GM21529 (cell line): ENCODE results near the gene SCN5A.

Experiments
- ATAC-seq: cut with Tn5 transposase; IDR thresholded peaks from one replicate; pipeline ENCODE4 v1.9.1; 2021; ENCODE audit not compliant: unreplicated experiment

Gene SCN5A

GRCh38 chr3:38627956-38628355 lies 21.5 kb downstream of the SCN5A start:
- no peak for ATAC-seq

DNA sequence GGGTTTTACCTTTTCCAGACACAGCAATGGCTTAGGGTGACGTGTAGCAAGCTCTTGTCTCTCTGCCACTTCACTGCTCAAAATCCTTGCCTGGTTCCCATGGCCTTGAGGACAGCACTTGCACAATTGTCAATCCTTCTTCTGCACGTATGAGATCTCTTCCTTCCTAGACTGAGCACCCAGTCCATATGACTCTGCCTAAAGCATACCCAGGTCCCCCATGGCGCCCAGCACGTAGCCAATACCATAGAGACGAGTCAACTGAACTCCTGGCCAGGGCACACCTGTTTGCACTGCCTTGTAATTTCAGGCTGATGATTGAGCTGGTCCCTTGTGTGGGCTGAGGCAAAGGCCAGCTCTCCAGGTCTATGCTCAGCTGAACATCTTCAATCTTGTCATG lies 23.3 kb downstream of the SCN5A start:
- no peak for ATAC-seq

- no peak for ATAC-seq
Measured at GRCh38 chr3:38623539-38623938, 25.9 kb downstream of the SCN5A start.

GRCh38 chr3:38622336-38622735 lies 27.2 kb downstream of the SCN5A start:
- no peak for ATAC-seq

DNA sequence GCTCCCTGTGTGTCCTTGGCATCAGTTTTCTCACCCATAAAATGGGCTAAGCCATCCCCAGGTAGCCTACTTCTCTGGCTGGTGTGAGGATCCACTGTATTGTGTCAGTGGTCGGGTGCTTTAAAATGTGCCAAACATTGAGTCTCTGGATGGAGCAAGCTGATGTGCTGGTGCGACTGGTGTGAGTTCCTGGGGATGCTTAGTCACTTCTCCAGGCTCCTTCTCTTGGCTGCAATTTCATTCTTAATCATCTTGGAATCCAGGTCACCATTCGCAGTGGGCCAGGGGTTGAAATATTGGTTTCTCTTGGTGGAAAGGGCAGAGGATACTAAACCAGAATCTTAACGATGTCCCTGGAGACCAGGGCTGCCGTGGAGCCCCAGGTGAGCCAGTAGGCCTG lies 29.3 kb downstream of the SCN5A start:
- no peak for ATAC-seq

GRCh38 chr3:38618343-38618742 lies 31.1 kb downstream of the SCN5A start:
- no peak for ATAC-seq

DNA sequence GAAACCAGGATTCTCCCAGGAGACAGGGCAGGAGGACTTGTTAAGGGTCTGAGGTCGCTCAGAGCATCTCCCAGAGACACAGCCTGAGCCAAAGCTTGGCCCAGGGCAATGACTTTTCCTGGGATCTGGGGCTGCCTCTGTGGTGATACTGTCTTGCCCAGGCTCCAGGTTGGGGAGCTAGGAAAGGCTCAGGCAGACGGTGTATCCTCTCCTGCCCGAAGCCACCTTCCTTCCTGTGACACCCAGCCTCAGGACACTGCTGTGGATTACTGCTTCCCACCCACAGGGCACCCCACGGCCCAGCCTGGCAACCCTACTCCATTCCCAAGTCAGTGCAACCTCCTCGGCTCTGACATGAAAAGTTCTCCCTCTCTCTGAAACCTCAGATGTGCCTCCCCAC lies 31.9 kb downstream of the SCN5A start:
- ATAC-seq = no peak

DNA sequence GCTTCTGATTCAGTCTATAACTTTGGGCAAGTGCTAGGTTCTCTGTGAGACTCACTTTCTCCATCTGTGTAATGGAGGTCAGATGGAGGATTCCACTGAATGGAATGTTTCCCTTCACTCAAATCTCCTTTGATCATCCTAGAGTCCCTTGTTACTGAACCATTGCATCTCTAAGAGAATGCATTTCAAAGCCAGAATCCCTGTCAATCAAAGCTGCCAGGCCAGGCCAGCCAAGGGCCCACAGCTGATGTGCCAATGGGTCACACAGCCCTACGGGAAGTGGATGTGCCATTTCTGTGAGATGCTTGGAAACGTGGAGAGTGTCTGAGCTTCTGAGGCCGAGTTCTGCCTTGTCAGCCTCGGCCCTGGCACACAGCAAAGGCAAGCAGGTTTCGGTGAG lies 32.4 kb downstream of the SCN5A start:
- no peak for ATAC-seq

- ATAC-seq = no peak
Measured at GRCh38 chr3:38616658-38617057, 32.8 kb downstream of the SCN5A start.

DNA sequence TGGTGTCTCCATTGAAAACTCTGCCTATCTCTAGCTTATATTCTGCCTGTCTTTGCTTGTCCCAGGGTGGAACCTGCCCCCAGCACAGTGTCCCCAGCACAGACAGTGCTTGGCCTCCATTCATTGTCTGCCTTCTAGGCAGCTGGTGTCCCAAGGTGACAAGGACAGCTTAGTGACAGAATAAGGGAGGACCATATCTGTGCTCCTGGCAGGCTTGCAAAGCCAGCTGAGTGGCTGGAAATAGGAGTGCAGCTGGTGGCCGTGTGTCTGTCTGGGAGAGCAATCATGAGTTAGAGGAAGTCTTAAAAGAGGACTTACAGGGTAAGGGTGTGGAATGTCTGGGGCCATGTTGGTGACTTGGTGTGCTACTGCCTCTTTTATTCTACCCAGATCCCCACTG lies 33.4 kb downstream of the SCN5A start:
- no peak for ATAC-seq

GRCh38 chr3:38614651-38615352 lies 34.7 kb downstream of the SCN5A start:
- ATAC-seq = no peak

DNA sequence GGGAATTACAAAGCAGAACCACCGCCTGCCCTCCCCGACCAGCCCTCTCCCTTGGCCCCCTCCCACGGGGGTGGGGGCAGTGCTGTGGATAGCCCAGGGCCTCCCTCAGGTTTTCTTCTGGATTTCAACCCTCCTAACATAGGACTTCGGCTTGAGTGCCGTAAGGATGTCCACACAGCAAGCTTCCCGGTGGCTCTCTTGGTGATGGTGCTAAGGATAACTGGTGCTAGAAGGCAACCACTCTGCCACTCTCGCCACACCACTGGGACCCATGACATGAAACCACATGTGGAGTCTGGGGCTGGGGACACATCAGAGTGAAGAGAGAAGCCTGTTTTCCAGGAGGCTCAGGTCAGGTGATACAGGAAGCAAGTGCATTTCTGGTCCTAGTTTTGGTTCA lies 35.4 kb downstream of the SCN5A start:
- ATAC-seq = no peak

DNA sequence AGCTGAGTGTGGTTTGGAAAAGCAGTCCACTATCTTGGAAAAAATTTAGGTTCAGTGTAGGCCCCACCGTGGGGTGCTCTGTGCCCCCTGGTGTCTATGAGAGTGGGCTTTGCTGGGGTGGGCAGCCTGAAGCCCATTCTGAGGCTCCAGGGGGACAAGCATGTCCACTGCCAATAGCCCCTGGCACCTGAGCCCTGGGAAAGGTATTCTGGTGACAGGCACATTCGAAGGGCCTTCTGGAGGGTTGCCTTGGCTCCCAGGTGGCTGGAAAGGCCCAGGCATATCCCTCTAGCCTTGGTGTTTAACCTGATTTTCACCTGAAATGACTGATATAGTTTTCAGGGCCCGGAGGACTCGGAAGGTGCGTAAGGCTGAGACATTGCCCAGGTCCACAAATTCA lies 36.1 kb downstream of the SCN5A start:
- ATAC-seq = no peak

GRCh38 chr3:38611866-38612265 lies 37.6 kb downstream of the SCN5A start:
- ATAC-seq = no peak

DNA sequence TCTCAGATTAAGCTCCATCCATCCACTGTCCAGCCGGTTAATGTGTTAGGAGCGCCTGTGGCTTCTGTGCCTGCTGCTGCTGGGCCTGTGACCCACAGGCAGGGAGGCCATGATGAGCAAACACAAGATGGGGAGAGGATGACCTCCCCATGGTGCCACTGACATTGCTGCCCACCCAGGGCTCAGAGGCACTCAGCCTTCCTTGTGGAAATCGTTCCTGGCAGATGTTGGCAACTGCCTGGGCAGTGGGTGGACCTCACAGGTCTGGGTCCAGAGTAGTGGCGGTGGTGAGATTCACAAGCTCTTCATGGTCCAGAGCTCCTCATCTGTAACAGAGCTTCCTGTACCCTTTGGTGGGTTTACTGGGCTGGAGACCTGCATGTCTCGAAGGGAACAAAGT lies 38.6 kb downstream of the SCN5A start:
- no peak for ATAC-seq

- no peak for ATAC-seq
Measured at GRCh38 chr3:38610436-38610835, 39.1 kb downstream of the SCN5A start.

- no peak for ATAC-seq
Measured at GRCh38 chr3:38609386-38610111, 39.9 kb downstream of the SCN5A start.

DNA sequence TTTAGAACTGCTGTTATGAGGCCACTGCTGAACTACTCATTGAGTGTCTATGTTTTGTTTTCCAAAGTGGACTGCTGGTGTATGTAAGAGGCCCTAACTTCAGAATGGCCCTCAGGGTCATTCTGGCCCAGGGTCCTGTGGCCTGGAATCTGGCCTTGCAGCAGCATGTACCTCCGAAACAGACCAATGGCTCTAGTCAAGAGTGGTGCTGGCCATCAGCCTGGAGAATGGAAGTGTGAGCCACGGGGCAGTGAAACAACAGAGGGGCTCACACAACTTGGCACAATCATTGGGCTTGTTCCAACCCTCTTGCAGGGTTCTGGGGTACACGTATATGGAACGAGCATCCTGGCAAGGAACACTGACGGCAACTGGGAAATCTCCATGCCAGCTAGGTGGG lies 40.5 kb downstream of the SCN5A start:
- ATAC-seq = no peak

DNA sequence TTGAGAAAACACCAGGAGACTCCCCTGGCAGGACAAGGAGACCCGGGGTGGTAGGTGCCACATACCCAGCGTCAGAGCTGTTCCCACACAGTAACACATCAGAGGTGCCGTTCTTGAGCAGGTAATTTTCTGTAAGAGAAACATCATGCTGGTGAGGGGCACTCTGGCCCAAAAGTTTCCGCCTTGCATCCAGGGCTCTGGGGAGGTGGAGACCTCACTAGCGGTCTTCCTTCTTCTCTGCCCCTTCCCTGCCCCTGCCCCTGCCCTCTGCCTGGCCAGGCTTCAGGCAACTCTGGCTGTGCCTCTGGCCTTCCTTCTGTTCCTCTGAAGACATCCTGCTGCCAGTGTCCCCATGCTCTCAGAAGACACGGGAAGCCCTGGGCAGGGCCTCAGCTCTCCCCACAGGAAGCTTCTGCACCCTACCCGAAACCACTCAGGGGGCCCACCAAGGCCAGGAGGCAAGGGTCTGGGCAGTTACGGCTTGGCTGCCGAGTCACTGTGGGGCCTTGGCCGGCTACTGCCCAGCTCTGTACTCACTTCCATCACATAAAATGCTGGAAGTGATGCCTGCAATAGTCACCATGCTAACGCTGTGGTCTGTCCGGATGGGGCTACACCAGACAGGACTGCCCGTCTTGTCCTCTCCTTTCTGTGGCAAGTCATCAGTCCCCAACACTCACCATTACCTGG lies 41.3 kb downstream of the SCN5A start:
- no peak for ATAC-seq

DNA sequence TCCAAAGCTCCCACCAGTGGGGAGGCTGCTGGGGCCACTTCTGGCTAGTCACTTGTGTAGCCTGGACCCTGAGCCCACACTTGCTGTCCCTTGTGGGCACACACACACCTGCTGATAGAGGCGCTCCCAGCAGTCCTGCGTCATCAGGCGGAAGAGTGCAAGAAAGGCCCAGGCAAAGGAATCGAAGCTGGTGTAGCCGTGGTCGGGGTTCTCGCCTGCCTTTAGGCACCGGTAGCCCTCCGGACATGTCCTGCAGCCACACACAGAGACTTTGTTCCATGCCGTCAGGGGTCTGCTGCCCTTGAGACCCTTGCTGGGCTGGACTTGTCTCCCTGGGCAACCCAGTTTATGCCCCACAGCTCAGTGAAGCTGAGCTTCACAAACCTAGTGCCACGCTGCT lies 42.9 kb downstream of the SCN5A start:
- ATAC-seq = no peak

DNA sequence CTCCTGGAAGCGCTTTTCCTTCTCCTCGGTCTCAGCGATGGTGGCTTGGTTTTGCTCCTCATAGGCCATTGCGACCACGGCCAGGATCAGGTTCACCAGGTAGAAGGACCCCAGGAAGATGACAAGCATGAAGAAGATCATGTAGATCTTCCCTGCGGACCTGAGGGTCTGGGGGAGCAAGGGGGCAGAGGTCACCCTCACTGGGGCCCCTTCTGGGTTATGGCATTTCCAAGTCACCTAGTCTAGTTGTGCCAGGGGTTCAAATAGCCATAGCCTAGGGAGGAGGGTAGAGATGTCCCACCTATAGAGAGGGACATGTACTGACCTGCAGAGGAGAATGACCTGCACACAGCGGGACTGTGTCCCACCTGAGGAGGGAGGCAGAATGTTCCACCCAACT lies 43.5 kb downstream of the SCN5A start:
- ATAC-seq = no peak

- ATAC-seq = no peak
Measured at GRCh38 chr3:38604246-38604645, 45.2 kb downstream of the SCN5A start.
